ENCODE results near the gene RAVER1. TPM values are rescaled to one million over a fixed set of nuclear protein-coding genes. Genes with fewer than 3 reads are reported as not detected.
"Not testable (repeated sequence)": the region's sequence is repeated elsewhere in the genome, so short reads cannot be mapped to it uniquely, and the experiment has no call there.

Gene RAVER1
- total RNA-seq, result 10 to 100 TPM; 10.0 to 28.5 (median 14.9) TPM
- polyA plus RNA-seq, result 10 to 100 TPM in 2 of 3 donors, 1 to 10 TPM in 1; 8.4 to 37.0 (median 14.8) TPM

GRCh38 chr19:10332965-10333757 lies at the start of gene RAVER1:
Gene RAVER1, minus strand, starts transcription at chr19:10333529. Its CDS starts 22 bp downstream, at chr19:10333507.
- H3K27me3 ChIP-seq, result no peaks in the 10 kb centered on the region
- H3K4me3 ChIP-seq, result peak within 1 kb of the TSS; percentile 59 to 76 (median 68)
- intact Hi-C loops (cut with DNase I), result loop anchor here (2.0 to 10.0 kb wide), 3 partner anchors 48 to 138 kb away; partner anchors contain the start of genes CDC37, DNMT1 and TYK2
- no peaks in the 10 kb centered on the region for H3K9me3 ChIP-seq
- peaks cover 0 to 33% (median 27%) of the 10 kb centered on the region in 4 donors for H3K4me1 ChIP-seq
- peaks cover 17 to 26% (median 24%) of the 10 kb centered on the region in 4 donors for H3K36me3 ChIP-seq
- H3K27ac ChIP-seq, result peak within 1 kb of the TSS; percentile 84 to 95 (median 91)
- TF ChIP-seq POLR2AphosphoS5 (IDR thresholded peaks at IDR 0.05) (peak; percentile 83 to 92 (median 88)), EP300 (IDR thresholded peaks at IDR 0.05) (no peak), CTCF (IDR thresholded peaks at IDR 0.05) (no peak), POLR2A (IDR thresholded peaks at IDR 0.05) (peak; percentile 56 to 69)
- DNase-seq, result peak; percentile 99
- whole genome bisulfite sequencing, 2 donors, result 1% methylated on average over 82 of the region's 82 CpGs

- intact Hi-C loops (cut with DNase I), result loop anchor here (5.0 to 10.0 kb wide), 2 partner anchors 131 to 448 kb away; partner anchors contain the start of genes MRPL4 and OLFM2
- not testable (repeated sequence) for H3K36me3 ChIP-seq, DNase-seq, H3K27me3 ChIP-seq, H3K4me3 ChIP-seq, H3K27ac ChIP-seq, H3K9me3 ChIP-seq
- peaks cover 0 to 14% (median 12%) of the 10 kb centered on the region in 4 donors for H3K4me1 ChIP-seq
- WGBS, 2 donors, result 86 to 93% methylated on average over 8 of the region's 8 CpGs
These were observed 49.8 kb upstream of the RAVER1 start for GRCh38 chr19:10383223-10383499.

GRCh38 chr19:10380313-10381102 lies 47.2 kb upstream of the RAVER1 start, which contains the start of gene TYK2:
Gene TYK2, minus strand, starts transcription at chr19:10380572. Its CDS starts 2,166 bp downstream, at chr19:10378406.
- TF ChIP-seq EP300 (IDR thresholded peaks at IDR 0.05) (no peak), CTCF (IDR thresholded peaks at IDR 0.05) (no peak), POLR2A (IDR thresholded peaks at IDR 0.05) (peak; percentile 51 to 54), POLR2AphosphoS5 (IDR thresholded peaks at IDR 0.05) (peak; percentile 25 to 84 (median 78))
- DNase-seq, result peak; percentile 98
- Histone ChIP-seq H3K4me3 (peak within 1 kb of the TSS; percentile 67 to 97 (median 88)), H3K4me1 (peaks cover 0 to 14% (median 12%) of the 10 kb centered on the region in 4 donors), H3K36me3 (peaks cover 0 to 21% (median 7%) of the 10 kb centered on the region in 4 donors), H3K9me3 (no peaks in the 10 kb centered on the region), H3K27ac (peak within 1 kb of the TSS; percentile 79 to 87 (median 86)), H3K27me3 (no peaks in the 10 kb centered on the region)
- 0 to 1% methylated on average over 58 of the region's 58 CpGs for WGBS, 2 donors
- intact Hi-C loops (cut with DNase I), result loop anchor here (2.0 to 10.0 kb wide), 3 partner anchors 48 to 446 kb away; partner anchors contain the start of genes MRPL4, OLFM2 and RAVER1

GRCh38 chr19:10379880-10380312 lies 46.6 kb upstream of the RAVER1 start:
- DNase-seq, result no peak
- Histone ChIP-seq H3K4me3 (peak overlapping the region; percentile 67 to 97 (median 88)), H3K27ac (peak overlapping the region; percentile 79 to 87 (median 86)), H3K36me3 (peaks cover 0 to 27% (median 7%) of the 10 kb centered on the region in 4 donors), H3K9me3 (no peaks in the 10 kb centered on the region), H3K4me1 (peaks cover 0 to 14% (median 12%) of the 10 kb centered on the region in 4 donors), H3K27me3 (no peaks in the 10 kb centered on the region)
- 1% methylated on average over 10 of the region's 10 CpGs for WGBS, 2 donors
- intact Hi-C loops (cut with DNase I), result loop anchor here (2.0 to 10.0 kb wide), 3 partner anchors 47 to 445 kb away; partner anchors contain the start of genes MRPL4, OLFM2 and RAVER1
- no peak for TF ChIP-seq CTCF (IDR thresholded peaks at IDR 0.05)
- no peak for TF ChIP-seq POLR2AphosphoS5 (IDR thresholded peaks at IDR 0.05)
- TF ChIP-seq EP300 (IDR thresholded peaks at IDR 0.05), result no peak
- no peak for TF ChIP-seq POLR2A (IDR thresholded peaks at IDR 0.05)

All from sigmoid colon (tissue), 7 donors.